SU-DHL-6 (cell line): Measurements from ENCODE around the gene FTCDNL1.

Source experiments
- H2AFZ ChIP-seq: fragments of 200-600 bp; sonication (generic); 2 replicates; pipeline ENCODE4 v1.6.1; 2014; ENCODE audit warnings: low read depth, mild to moderate bottlenecking, moderate library complexity, mixed read lengths, antibody characterized with exemption, low read length; ENCODE audit not compliant: severe bottlenecking
- H3F3A ChIP-seq: fragments of 200-600 bp; shearing (Covaris generic); 2 replicates; pipeline ENCODE4 v1.6.0; 2016; ENCODE audit warnings: antibody characterized with exemption, mild to moderate bottlenecking; ENCODE audit not compliant: insufficient read depth
- H3K27ac ChIP-seq: fragments of 200-600 bp; sonication (generic); 2 replicates; pipeline ENCODE4 v1.5.1; 2016; ENCODE audit warnings: low read depth, mild to moderate bottlenecking, low read length, moderate library complexity, mixed read lengths
- H3K27me3 ChIP-seq: fragments of 200-600 bp; sonication (generic), shearing (Covaris generic); 2 replicates; pipeline ENCODE4 v1.6.0; 2014; ENCODE audit warnings: mild to moderate bottlenecking, low read length
- H3K36me3 ChIP-seq: fragments of 200-600 bp; sonication (generic); 2 replicates; pipeline ENCODE4 v1.6.1; 2014; ENCODE audit warnings: mild to moderate bottlenecking, low read length, mixed read lengths
- H3K4me2 ChIP-seq: fragments of 300-600, 200-600 bp; shearing (Covaris generic), sonication (generic); 2 replicates; pipeline ENCODE4 v1.6.0; 2014; ENCODE audit warnings: low read length, low read depth, mild to moderate bottlenecking; ENCODE audit not compliant: poor library complexity, severe bottlenecking
- H3K4me3 ChIP-seq: fragments of 200-600 bp; sonication (generic); 2 replicates; pipeline ENCODE4 v1.5.1; 2014; ENCODE audit warnings: antibody characterized with exemption, low read length, mild to moderate bottlenecking, mixed read lengths; ENCODE audit not compliant: insufficient read depth, poor library complexity, severe bottlenecking
- H3K79me2 ChIP-seq: fragments of 200-600 bp; sonication (generic); 2 replicates; pipeline ENCODE4 v1.6.1; 2014; ENCODE audit warnings: mild to moderate bottlenecking, low read length, moderate library complexity; ENCODE audit not compliant: insufficient read depth
- H3K9ac ChIP-seq: fragments of 200-600 bp; sonication (generic); 2 replicates; pipeline ENCODE4 v1.7.0; 2014; ENCODE audit warnings: mild to moderate bottlenecking, low read length
- H3K9me2 ChIP-seq: fragments of 200-600 bp; sonication (generic); replicated peaks from 2 replicates; pipeline ENCODE4 v1.6.1; 2014; ENCODE audit warnings: low read length; ENCODE audit not compliant: insufficient read depth
- H3K9me3 ChIP-seq: fragments of 200-600 bp; sonication (generic); 2 replicates; pipeline ENCODE4 v1.6.1; 2014; ENCODE audit warnings: low read length, mixed read lengths; ENCODE audit not compliant: insufficient read depth
- H4K20me1 ChIP-seq: fragments of 200-600 bp; sonication (generic); 2 replicates; pipeline ENCODE4 v1.6.1; 2014; ENCODE audit warnings: low read depth, mild to moderate bottlenecking, antibody characterized with exemption, low read length, moderate library complexity, mixed read lengths
- EZH2phosphoT487 ChIP-seq: fragments of 200-600 bp; sonication (generic), shearing (Covaris generic); conservative IDR thresholded peaks from 2 replicates; pipeline ENCODE4 v1.6.1; 2018; ENCODE audit warnings: mild to moderate bottlenecking, antibody characterized with exemption, low read length, moderate library complexity, mixed read lengths
- TF ChIP-seq, protein P1 (sequence below): fragments of 200-600 bp; sonication (generic); IDR thresholded peaks from one replicate; pipeline ENCODE4 v1.5.1; 2017; ENCODE audit warnings: antibody characterized with exemption, mild to moderate bottlenecking, low read length, moderate library complexity; ENCODE audit not compliant: insufficient read depth, poor library complexity, severe bottlenecking

The FTCDNL1 gene

DNA sequence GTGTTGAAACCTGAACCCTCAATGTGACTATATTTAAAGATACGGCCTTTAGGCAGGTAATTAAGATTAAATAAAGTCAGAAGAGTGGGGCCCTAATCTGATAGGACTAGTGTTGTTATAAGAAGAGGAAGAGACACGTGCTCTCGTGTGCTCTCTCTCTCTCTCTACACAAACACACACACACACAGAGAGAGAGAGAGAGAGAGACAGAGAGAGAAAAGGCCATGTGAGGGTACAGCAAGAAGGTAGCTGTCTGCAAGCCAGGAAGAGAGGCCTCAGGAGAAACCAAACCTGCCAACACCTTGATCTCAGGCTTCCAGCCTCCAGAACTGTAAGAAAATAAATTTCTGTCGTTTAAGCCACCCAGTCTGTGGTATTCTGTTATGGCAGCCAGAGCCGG, 106.7 kb downstream of the FTCDNL1 start:
- H3K36me3 ChIP-seq = no peaks in the 10 kb centered on the region
- H3K27ac ChIP-seq = no peak overlapping the region
- no peaks in the 10 kb centered on the region for H3F3A ChIP-seq
- no peaks in the 10 kb centered on the region for H3K9me3 ChIP-seq
- H3K79me2 ChIP-seq = no peaks in the 10 kb centered on the region
- TF ChIP-seq, protein P1, sequence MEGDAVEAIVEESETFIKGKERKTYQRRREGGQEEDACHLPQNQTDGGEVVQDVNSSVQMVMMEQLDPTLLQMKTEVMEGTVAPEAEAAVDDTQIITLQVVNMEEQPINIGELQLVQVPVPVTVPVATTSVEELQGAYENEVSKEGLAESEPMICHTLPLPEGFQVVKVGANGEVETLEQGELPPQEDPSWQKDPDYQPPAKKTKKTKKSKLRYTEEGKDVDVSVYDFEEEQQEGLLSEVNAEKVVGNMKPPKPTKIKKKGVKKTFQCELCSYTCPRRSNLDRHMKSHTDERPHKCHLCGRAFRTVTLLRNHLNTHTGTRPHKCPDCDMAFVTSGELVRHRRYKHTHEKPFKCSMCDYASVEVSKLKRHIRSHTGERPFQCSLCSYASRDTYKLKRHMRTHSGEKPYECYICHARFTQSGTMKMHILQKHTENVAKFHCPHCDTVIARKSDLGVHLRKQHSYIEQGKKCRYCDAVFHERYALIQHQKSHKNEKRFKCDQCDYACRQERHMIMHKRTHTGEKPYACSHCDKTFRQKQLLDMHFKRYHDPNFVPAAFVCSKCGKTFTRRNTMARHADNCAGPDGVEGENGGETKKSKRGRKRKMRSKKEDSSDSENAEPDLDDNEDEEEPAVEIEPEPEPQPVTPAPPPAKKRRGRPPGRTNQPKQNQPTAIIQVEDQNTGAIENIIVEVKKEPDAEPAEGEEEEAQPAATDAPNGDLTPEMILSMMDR = no peak
- TF ChIP-seq EZH2phosphoT487 = no peak
- no peak overlapping the region for H2AFZ ChIP-seq
- no peak overlapping the region for H3K9ac ChIP-seq
- no peak overlapping the region for H3K4me3 ChIP-seq
- H3K9me2 ChIP-seq = no peaks in the 10 kb centered on the region
- H4K20me1 ChIP-seq = no peaks in the 10 kb centered on the region
- no peak overlapping the region for H3K4me2 ChIP-seq
- no peaks in the 10 kb centered on the region for H3K27me3 ChIP-seq

DNA sequence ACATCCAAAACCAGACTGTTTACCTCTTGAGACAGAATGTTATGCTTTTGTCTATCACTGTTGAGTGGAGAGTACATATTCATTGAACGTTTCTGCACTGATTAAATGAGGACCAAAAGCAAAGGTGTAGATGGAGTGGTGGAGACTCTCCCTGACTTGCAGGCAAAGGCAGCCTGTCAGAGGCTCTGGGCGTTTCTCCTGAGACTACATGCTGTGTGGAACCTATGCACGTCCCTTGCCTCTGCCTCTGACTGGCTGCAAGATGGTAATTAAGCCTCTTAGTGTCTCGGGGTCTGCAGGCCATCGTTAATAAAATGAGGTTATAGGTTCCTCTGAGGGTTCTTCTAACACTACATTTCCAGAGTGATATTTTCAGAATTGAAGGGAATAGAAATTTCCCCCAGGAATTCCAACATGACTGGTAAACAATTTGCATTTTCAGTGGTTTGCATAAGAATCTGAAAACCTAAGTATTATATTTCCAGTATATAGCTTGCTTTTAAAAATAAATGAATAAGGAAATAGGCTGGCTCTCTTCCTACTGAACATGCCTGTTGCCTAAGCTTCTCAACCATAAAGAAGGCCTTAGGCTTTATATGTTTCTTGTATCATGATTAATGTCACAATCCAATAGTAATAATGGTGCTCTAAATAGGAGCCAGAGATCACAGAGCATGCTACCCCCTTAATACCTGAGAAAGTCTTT, 107.4 kb downstream of the FTCDNL1 start:
- Histone ChIP-seq H3K4me3 (no peak overlapping the region), H3K79me2 (no peaks in the 10 kb centered on the region), H3K9me3 (no peaks in the 10 kb centered on the region), H2AFZ (no peak overlapping the region), H3K27me3 (no peaks in the 10 kb centered on the region), H3F3A (no peaks in the 10 kb centered on the region), H3K9ac (no peak overlapping the region), H4K20me1 (no peaks in the 10 kb centered on the region), H3K36me3 (no peaks in the 10 kb centered on the region), H3K27ac (no peak overlapping the region), H3K9me2 (no peaks in the 10 kb centered on the region), H3K4me2 (no peak overlapping the region)
- TF ChIP-seq EZH2phosphoT487 = no peak
- TF ChIP-seq, protein P1 = no peak

DNA sequence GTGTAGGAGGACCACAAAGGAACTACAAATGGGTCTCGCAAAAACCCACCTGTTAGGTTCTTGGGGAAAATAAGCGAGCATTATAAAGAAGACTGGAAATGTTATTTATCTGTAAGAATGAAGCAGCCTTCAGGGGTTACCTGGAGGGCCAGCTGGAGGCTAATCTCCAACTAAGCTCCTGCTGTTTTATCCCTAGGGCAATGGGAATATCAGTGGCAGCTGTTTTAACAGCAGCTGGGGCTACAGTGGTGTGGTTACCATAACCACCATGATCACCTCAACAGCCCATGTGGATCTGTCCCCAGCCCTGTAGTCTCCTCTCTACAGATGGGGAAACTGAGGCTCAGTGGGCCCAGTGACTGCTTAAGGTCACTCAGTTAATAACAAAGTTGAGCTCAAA, 108.1 kb downstream of the FTCDNL1 start:
- H3K27ac ChIP-seq = no peak overlapping the region
- TF ChIP-seq, protein P1 = no peak
- no peaks in the 10 kb centered on the region for H3K27me3 ChIP-seq
- no peaks in the 10 kb centered on the region for H3K9me3 ChIP-seq
- no peaks in the 10 kb centered on the region for H3F3A ChIP-seq
- no peaks in the 10 kb centered on the region for H3K9me2 ChIP-seq
- H3K4me2 ChIP-seq = no peak overlapping the region
- H4K20me1 ChIP-seq = no peaks in the 10 kb centered on the region
- no peak overlapping the region for H3K9ac ChIP-seq
- no peak overlapping the region for H3K4me3 ChIP-seq
- H3K79me2 ChIP-seq = no peaks in the 10 kb centered on the region
- H2AFZ ChIP-seq = no peak overlapping the region
- no peaks in the 10 kb centered on the region for H3K36me3 ChIP-seq

DNA sequence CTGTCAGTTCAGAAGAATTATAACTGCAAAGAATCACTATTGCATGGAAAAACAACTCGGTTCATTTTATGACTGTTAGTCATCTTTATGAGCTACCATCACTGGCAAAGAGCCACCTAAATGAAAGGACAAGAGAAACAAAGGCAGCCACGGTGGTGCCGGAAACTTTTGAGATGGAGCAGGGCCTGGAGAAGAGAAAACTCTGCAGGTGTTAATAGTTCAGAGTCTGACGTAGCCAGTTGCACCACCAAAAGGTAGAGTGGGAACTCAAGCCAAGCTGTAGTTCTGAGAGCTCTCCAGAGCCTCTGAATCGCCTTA, 110.9 kb downstream of the FTCDNL1 start:
- Histone ChIP-seq H3K36me3 (no peaks in the 10 kb centered on the region), H3K9me2 (no peaks in the 10 kb centered on the region), H3K79me2 (no peaks in the 10 kb centered on the region), H3F3A (no peaks in the 10 kb centered on the region), H4K20me1 (no peaks in the 10 kb centered on the region), H3K27me3 (no peaks in the 10 kb centered on the region), H3K9ac (no peak overlapping the region), H3K4me2 (no peak overlapping the region), H2AFZ (no peak overlapping the region), H3K4me3 (no peak overlapping the region), H3K9me3 (no peaks in the 10 kb centered on the region), H3K27ac (no peak overlapping the region)
- TF ChIP-seq, protein P1 = no peak
- TF ChIP-seq EZH2phosphoT487 = no peak
